ENCODE measurements around the gene MEX3D.
A peak's percentile ranks its signal among the peaks of the same experiment; 100 is the strongest.

MEX3D gene

DNA sequence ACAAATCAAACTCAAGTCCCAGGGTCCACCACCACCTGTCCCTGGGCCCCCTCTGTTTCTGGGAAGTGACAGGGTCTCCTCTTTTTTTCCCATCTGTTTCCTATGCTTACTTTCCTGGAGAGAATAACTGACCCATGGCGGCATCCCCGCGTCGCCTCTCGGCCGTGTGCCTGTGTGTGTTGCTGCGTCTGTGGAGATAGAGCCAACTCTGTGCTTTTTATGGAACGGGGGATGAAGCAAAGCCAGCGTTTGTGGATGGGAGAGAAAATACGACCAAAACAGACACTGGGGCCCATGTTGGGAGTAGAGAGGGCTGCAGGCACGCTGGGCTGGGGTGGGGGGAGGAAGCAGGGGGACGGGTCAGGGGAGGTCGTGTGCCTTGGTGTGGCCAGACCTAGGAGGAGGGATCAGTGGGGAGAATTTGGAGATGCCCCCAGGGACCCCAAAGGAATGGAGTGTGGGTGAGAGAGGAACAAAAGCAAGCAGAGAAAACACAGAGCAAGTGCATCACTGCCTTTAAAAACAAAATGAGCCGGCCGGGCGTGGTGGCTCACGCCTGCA lies 27.7 kb downstream of the MEX3D start:
- TF ChIP-seq REST (IDR thresholded peaks at IDR 0.05; ENCODE audit: low read depth) (no peak), MAX (IDR thresholded peaks at IDR 0.05) (no peak), RAD21 (IDR thresholded peaks at IDR 0.05; ENCODE audit: low read depth) (no peak), EP300 (IDR thresholded peaks at IDR 0.05; ENCODE audit: borderline replicate concordance) (no peak), CREB1 (IDR thresholded peaks at IDR 0.05; ENCODE audit: low read depth) (no peak), CEBPB (IDR thresholded peaks at IDR 0.05) (no peak), ZBTB7A (IDR thresholded peaks at IDR 0.05; ENCODE audit: low read depth) (no peak), YY1 (IDR thresholded peaks at IDR 0.05; ENCODE audit: low read depth) (no peak), EGR1 (IDR thresholded peaks at IDR 0.05) (no peak)

DNA sequence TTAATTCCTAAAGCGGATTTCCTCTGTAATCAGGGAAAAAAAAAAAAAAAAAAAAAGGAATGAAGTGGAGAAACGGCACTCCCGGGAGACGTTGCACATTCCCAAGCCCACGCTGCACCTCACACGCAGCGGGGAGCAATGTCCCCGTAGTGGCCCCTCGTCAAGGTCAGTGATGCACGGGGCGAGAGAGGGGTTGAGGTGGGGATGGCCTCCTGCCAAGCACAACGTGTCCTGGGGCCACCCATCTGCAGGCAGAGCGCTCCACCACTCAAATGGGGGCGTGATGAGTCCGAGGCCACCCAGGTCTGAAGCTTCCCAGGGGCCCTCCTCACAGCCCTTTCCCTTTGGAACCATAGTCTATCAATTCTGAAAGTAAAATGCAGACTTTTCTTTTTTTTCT lies 29.1 kb downstream of the MEX3D start:
- TF ChIP-seq CREB1 (IDR thresholded peaks at IDR 0.05; ENCODE audit: low read depth): no peak

DNA sequence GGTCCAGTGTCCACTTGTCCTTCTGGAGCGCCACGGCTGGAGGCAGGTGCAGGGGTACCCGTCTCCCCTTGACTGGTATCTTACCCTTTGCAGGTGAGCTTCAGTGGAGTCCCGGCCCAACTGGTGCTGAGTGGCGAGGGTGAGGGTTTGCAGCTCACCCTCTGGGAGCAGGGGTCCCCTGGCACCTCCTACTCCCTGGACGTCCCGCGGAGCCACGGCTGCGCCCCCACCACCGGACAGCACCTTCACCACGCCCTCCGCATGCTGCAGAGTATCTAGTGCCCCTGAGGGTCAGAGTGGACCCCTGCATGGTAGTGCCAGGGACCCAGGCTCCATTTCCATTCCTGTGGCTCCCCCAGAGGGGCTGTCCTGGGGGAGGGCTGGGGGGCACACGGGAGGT lies 33.2 kb downstream of the MEX3D start:
- TF ChIP-seq REST (IDR thresholded peaks at IDR 0.05; ENCODE audit: low read depth) (no peak), YY1 (IDR thresholded peaks at IDR 0.05; ENCODE audit: low read depth) (no peak), TEAD4 (IDR thresholded peaks at IDR 0.05) (no peak), CREB1 (IDR thresholded peaks at IDR 0.05; ENCODE audit: low read depth) (no peak), RAD21 (IDR thresholded peaks at IDR 0.05; ENCODE audit: low read depth) (no peak), MAX (IDR thresholded peaks at IDR 0.05) (no peak), NFIC (IDR thresholded peaks at IDR 0.05) (no peak), TCF12 (IDR thresholded peaks at IDR 0.05; ENCODE audit: low read depth) (no peak), FOXM1 (IDR thresholded peaks at IDR 0.05; ENCODE audit: borderline replicate concordance, low read depth) (no peak)
- TF ChIP-seq, protein P1, sequence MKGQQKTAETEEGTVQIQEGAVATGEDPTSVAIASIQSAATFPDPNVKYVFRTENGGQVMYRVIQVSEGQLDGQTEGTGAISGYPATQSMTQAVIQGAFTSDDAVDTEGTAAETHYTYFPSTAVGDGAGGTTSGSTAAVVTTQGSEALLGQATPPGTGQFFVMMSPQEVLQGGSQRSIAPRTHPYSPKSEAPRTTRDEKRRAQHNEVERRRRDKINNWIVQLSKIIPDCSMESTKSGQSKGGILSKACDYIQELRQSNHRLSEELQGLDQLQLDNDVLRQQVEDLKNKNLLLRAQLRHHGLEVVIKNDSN (IDR thresholded peaks at IDR 0.05): no peak

DNA sequence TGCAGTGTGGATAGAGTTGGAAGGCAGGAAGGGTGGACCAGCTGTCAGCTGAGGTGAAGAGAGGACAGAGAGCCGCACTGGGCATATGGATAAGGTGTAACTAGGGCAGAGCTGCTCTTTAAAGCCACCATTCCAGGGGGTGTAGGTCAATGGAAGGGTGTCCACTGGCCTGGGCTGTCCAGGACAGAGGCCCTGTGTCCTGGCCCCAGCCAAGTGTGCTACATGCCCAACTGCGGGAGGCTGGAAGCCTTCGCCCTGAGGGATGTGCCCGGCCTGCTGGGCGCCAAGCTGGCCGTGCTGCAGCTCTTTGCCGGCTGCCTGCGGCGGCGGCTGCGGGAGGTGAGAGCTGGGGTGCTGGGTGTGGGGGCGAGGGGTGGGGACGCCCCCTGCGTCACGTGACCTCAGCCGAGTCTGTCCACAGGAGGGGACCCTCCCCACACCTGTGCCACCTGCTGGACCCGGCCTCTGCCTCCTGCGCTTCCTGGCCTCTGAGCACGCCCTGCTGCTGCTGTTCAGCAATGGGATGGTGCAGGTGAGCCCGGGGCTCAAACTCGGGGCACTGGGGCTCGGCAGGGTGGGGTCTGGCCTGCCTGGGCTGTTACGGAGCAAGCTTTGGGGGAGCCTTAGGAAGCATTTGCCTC lies 34.5 kb downstream of the MEX3D start:
- TF ChIP-seq, protein P1 (IDR thresholded peaks at IDR 0.05): peak; percentile 39
- TF ChIP-seq EGR1 (IDR thresholded peaks at IDR 0.05): no peak

- no peak for TF ChIP-seq TCF12 (IDR thresholded peaks at IDR 0.05; ENCODE audit: low read depth)
- no peak for TF ChIP-seq CREB1 (IDR thresholded peaks at IDR 0.05; ENCODE audit: low read depth)
- no peak for TF ChIP-seq CEBPB (IDR thresholded peaks at IDR 0.05)
- no peak for TF ChIP-seq ZBTB7A (IDR thresholded peaks at IDR 0.05; ENCODE audit: low read depth)
- no peak for TF ChIP-seq RAD21 (IDR thresholded peaks at IDR 0.05; ENCODE audit: low read depth)
- TF ChIP-seq TEAD4 (IDR thresholded peaks at IDR 0.05): no peak
- no peak for TF ChIP-seq EP300 (IDR thresholded peaks at IDR 0.05; ENCODE audit: borderline replicate concordance)
- TF ChIP-seq REST (IDR thresholded peaks at IDR 0.05; ENCODE audit: low read depth): no peak
- TF ChIP-seq NFIC (IDR thresholded peaks at IDR 0.05): no peak
- TF ChIP-seq, protein P1 (IDR thresholded peaks at IDR 0.05): no peak
- no peak for TF ChIP-seq MAX (IDR thresholded peaks at IDR 0.05)
- TF ChIP-seq YY1 (IDR thresholded peaks at IDR 0.05; ENCODE audit: low read depth): no peak
- TF ChIP-seq FOXM1 (IDR thresholded peaks at IDR 0.05; ENCODE audit: borderline replicate concordance, low read depth): no peak
- no peak for TF ChIP-seq TAF1 (IDR thresholded peaks at IDR 0.05; ENCODE audit: low read depth)
- TF ChIP-seq EGR1 (IDR thresholded peaks at IDR 0.05): no peak
These were observed 36.1 kb downstream of the MEX3D start for GRCh38 chr19:1532003-1532402.

Data from Ishikawa (cell line).